NCI-H2107 treated with DMSO at 0.1 percent for 48 hours (cell line): Measurements from ENCODE around the gene RHBDF2.

Experiments used
- DNase-seq: peaks from one replicate; lab custom pipeline; 2025; ENCODE audit not compliant: unreplicated experiment; lab: John Stamatoyannopoulos, UW

RHBDF2 gene

GRCh38 chr17:76484228-76484725 is 16.9 kb downstream of the RHBDF2 start:
- no peak for DNase-seq

- DNase-seq = no peak
Measured at GRCh38 chr17:76481071-76481655, 20.1 kb downstream of the RHBDF2 start.

GRCh38 chr17:76480632-76481031 is 20.6 kb downstream of the RHBDF2 start:
- no peak for DNase-seq

- no peak for DNase-seq
Measured at GRCh38 chr17:76479515-76480060, 21.6 kb downstream of the RHBDF2 start.

- DNase-seq = no peak
Measured at GRCh38 chr17:76478730-76479514, 22.3 kb downstream of the RHBDF2 start.

- no peak for DNase-seq
Measured at GRCh38 chr17:76478097-76478496, 23.1 kb downstream of the RHBDF2 start.

- DNase-seq = no peak
Measured at GRCh38 chr17:76477576-76477975, 23.6 kb downstream of the RHBDF2 start.

GRCh38 chr17:76476736-76477135 is 24.5 kb downstream of the RHBDF2 start:
- no peak for DNase-seq

- no peak for DNase-seq
Measured at GRCh38 chr17:76475302-76475701, 25.9 kb downstream of the RHBDF2 start.

- DNase-seq = no peak
Measured at GRCh38 chr17:76474894-76475293, 26.3 kb downstream of the RHBDF2 start.

- no peak for DNase-seq
Measured at GRCh38 chr17:76474238-76474637, 27.0 kb downstream of the RHBDF2 start.

GRCh38 chr17:76473541-76473985 is 27.7 kb downstream of the RHBDF2 start:
- DNase-seq = no peak

- no peak for DNase-seq
Measured at GRCh38 chr17:76472726-76473125, 28.5 kb downstream of the RHBDF2 start.

GRCh38 chr17:76472258-76472645 is 29.0 kb downstream of the RHBDF2 start:
- DNase-seq = no peak

GRCh38 chr17:76471498-76472257 is 29.5 kb downstream of the RHBDF2 start:
- DNase-seq = no peak

- no peak for DNase-seq
Measured at GRCh38 chr17:76469991-76470739, 31.1 kb downstream of the RHBDF2 start.

GRCh38 chr17:76469076-76469990 is 31.9 kb downstream of the RHBDF2 start:
- DNase-seq = no peak

GRCh38 chr17:76468634-76469010 is 32.6 kb downstream of the RHBDF2 start:
- no peak for DNase-seq

- DNase-seq = no peak
Measured at GRCh38 chr17:76467809-76468633, 33.2 kb downstream of the RHBDF2 start.
